ENCODE results near the gene CYP4V2.

GRCh38 chr4:186227744-186228513 is 36.6 kb downstream of the CYP4V2 start:
- TF ChIP-seq, protein P1, sequence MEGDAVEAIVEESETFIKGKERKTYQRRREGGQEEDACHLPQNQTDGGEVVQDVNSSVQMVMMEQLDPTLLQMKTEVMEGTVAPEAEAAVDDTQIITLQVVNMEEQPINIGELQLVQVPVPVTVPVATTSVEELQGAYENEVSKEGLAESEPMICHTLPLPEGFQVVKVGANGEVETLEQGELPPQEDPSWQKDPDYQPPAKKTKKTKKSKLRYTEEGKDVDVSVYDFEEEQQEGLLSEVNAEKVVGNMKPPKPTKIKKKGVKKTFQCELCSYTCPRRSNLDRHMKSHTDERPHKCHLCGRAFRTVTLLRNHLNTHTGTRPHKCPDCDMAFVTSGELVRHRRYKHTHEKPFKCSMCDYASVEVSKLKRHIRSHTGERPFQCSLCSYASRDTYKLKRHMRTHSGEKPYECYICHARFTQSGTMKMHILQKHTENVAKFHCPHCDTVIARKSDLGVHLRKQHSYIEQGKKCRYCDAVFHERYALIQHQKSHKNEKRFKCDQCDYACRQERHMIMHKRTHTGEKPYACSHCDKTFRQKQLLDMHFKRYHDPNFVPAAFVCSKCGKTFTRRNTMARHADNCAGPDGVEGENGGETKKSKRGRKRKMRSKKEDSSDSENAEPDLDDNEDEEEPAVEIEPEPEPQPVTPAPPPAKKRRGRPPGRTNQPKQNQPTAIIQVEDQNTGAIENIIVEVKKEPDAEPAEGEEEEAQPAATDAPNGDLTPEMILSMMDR (IDR thresholded peaks at IDR 0.05; ENCODE audit: low read depth, low read length), result no peak
- TF ChIP-seq EZH2phosphoT487 (IDR thresholded peaks at IDR 0.05; ENCODE audit: low read depth), result no peak
